Suppressor macrophage treated with lipopolysaccharide for 4 hours (primary cell): Measurements from ENCODE around the gene TAF4.
"Not testable (repeated sequence)": the region's sequence is repeated elsewhere in the genome, so short reads cannot be mapped to it uniquely, and the experiment has no call there.

ENCODE experiments used
- DNase-seq: peaks from one replicate; pipeline ENCODE4 v3.0.0-alpha.2; 2020

The TAF4 gene

GRCh38 chr20:62056975-62057374, 8.7 kb downstream of the TAF4 start:
- DNase-seq = no peak

DNA sequence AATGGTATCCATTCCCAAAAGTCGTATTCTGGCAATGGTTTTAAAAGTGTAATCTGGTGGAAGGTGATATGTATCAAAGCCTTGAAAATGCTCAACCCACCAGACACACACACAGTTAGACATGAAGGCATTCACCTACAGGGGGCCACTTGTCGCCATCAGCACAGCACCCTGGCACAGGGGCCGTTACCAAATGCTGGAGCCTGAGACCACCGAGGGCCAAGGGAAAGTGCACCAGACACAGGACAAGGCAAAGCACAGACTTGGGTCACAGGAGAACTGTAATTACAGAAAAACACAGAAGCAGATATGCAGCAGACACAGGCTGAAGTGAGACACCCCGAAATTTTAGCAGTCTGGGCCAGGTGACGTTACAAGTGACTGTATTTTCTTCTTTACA, 9.3 kb downstream of the TAF4 start:
- no peak for DNase-seq

DNA sequence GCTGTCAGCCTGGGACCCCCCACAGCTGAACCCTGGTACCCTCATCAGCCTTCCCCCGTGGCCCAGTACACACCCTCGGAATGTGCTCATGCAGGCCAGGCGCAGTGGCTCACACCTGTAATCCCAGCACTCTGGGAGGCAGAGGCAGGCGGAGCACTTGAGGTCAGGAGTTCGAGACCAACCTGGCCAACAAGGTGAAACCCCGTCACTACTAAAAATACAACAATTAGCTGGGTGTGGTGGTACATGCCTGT, 9.9 kb downstream of the TAF4 start:
- not testable (repeated sequence) for DNase-seq

GRCh38 chr20:62055106-62055861, 10.4 kb downstream of the TAF4 start:
- no peak for DNase-seq

DNA sequence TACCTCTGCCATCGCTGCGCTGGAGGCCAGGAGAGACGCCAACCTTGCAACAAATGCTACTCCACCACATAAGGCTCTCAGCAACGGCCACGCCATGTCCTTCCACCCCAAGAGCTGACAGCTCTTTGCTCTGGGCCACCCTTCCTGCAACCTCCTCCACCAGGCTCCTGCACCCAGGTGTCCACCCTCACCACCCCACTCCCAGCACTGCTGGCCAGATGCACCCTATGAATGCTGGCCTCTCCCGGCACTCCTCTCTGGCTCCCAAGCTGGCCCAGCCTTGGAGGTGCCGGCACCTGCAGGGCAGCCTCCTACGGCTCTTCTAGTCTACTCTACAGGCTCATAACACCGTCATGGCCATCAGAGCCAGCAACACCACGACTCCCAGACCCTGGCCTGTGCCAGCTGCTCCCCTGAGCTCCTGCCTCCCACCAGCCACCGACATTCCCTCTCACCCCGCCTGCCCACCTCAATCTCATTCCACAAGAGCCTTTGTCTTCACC, 11.2 kb downstream of the TAF4 start:
- DNase-seq = no peak

DNA sequence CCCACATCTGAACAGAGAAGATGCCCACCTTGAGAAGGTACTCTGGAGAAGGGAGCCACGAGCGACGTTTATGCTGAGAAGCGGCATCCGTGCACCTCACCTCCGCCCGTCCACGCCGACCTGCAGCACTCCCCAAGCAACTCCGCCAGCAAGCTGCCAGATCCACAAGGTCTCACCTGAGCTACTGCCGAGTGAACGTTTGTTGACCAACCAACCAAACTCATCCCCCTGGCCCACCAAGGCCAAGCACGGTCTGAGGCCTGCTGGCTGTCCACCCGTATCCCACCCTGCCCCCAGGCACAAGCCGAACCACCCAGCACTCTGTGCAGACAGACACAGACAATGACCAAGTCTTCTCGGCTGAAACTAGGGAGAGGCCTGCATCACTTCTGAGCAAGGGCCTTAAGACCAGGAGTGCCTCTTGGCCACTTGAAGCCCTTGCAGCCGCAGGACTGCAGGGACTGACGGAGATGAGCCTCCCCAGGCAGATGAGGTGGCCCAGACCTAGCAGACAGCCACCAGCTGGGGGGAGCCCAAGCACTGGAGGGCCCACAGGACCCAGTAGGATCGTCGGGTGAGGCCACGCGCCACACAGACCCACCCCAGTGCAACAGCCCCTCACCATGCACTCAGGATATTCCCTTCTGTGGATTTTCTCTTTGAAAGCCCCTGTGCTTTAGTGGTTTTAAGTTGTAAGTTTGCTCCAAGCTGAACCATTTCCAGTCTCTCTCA, 12.1 kb downstream of the TAF4 start:
- no peak for DNase-seq

DNA sequence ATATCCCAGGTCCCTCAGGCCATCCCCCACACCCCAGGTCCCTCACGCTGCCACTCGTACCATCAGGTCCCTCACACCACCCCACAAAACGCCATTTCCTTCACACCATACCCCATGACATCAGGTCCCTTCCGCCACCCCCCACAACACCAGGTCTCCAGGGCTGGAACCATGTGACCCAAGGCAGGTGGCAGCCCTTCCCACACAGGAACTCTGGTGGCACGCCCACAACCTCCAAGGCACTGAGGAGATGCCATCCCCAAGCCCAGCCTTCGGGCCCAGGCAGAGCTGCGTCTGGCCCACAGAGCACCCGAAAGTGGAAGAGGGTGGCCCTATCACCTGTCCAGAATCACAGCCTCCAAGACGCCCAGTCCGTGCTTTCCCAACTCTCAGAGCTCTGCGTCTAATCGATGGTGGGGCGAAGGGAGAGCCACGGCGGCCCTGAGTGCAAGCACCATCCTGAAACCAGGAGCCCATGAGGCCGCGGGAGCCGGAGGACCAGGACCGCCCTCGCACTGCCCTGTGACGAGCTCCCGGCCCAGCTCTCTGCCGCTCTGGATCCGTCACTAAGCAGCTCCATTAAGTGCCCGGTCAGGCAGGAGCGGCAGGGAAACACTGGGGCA, 12.7 kb downstream of the TAF4 start:
- no peak for DNase-seq

- DNase-seq = no peak
These were observed 13.3 kb downstream of the TAF4 start for GRCh38 chr20:62052336-62052841.

- DNase-seq = no peak
These were observed 14.0 kb downstream of the TAF4 start for GRCh38 chr20:62051546-62052255.

GRCh38 chr20:62051144-62051543, 14.5 kb downstream of the TAF4 start:
- no peak for DNase-seq

- DNase-seq = no peak
These were observed 15.2 kb downstream of the TAF4 start for GRCh38 chr20:62050166-62051120.

- no peak for DNase-seq
These were observed 16.1 kb downstream of the TAF4 start for GRCh38 chr20:62049342-62050165.

- no peak for DNase-seq
These were observed 16.8 kb downstream of the TAF4 start for GRCh38 chr20:62048821-62049291.

GRCh38 chr20:62048346-62048761, 17.3 kb downstream of the TAF4 start:
- DNase-seq = no peak

GRCh38 chr20:62047666-62048345, 17.9 kb downstream of the TAF4 start:
- no peak for DNase-seq

DNA sequence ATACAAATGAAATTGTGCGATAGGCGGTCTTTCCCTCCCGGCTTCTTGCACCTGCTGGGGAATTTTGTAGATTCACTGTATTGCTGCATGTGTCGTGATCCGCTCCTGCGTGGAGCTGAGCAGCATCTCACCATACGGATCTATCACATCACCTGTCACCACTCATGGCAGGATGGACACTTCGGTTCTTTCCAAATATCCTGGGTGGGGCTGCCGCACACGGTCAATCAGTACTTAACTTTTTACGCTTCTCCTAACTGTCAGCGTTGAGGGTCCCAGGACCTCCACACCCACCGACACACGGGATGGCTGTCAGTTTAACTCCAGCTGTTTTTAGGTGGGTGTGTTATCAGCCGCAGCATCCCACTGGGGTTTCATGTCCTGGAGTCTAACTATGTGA, 19.2 kb downstream of the TAF4 start:
- no peak for DNase-seq

DNA sequence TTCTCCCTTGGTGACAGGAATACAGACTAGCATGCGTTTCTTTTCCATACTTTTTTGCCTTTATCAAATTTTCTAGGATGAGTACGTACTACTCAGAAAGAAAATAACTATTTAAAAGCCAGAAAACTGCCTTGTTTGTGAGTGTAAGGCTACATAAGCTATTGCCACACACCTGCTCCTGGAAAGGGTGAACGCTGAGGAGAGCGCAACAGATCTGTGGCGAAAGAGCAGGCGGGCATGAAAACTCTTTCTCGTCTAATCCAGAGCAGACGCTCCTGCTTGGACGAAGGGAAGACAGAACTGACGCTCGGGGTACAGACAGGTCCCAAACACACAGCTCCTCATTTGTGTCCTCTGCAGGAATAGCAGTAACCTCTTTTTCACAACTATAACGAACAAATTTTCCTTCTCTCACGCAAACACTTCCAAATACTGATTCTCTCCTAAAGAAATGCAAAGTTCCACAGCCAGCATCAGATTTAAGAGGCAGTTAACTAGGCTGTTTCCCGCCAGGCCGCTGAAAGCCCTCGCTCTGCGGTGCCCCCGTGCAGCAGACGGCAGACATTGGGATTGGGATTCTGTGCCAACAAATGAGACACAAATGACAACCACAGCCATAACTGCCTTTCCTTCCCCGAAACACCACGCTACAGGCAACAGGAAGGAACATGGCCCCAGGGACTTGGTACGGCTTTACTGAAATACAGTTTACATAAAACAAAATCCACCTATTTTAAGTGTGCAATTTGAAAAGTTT, 20.0 kb downstream of the TAF4 start:
- DNase-seq = no peak

GRCh38 chr20:62045118-62045517, 20.6 kb downstream of the TAF4 start:
- no peak for DNase-seq

- DNase-seq = no peak
These were observed 21.1 kb downstream of the TAF4 start for GRCh38 chr20:62044631-62045030.
